KBM-7 (cell line): ENCODE measurements around the gene TNFRSF25.

ENCODE experiments used
- DNase-seq: peaks from one replicate; pipeline ENCODE4 v3.0.0-alpha.2; 2015
- in situ Hi-C: fragments of 300-500 bp; cut with MboI; formaldehyde crosslinking; loops from 2 replicates; pipeline ENCODE4 v1.14.3; 2020; ENCODE audit warnings: low sequenced_read_pairs, low pct_unique_long_range_greater_than_20kb, mixed read lengths

TNFRSF25 gene, protein sequence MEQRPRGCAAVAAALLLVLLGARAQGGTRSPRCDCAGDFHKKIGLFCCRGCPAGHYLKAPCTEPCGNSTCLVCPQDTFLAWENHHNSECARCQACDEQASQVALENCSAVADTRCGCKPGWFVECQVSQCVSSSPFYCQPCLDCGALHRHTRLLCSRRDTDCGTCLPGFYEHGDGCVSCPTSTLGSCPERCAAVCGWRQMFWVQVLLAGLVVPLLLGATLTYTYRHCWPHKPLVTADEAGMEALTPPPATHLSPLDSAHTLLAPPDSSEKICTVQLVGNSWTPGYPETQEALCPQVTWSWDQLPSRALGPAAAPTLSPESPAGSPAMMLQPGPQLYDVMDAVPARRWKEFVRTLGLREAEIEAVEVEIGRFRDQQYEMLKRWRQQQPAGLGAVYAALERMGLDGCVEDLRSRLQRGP

DNA sequence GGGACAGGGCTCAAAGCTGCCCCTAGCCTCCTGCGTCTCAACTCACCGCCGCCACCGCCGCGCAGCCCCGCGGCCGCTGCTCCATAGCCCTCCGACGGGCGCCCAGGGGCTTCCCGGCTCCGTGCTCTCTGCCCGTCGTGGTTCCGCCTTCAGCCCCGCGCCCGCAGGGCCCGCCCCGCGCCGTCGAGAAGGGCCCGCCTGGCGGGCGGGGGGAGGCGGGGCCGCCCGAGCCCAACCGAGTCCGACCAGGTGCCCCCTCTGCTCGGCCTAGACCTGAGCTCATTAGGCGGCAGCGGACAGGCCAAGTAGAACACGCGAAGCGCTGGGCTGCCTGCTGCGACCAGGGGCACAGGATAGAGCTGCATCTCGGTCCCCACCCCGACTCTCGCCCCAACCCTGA lies at the start of gene TNFRSF25:
TSS of gene TNFRSF25 (minus strand) at position 151 of the 400 bp plus-strand sequence. CDS start at position 85, 66 bp downstream.
- DNase-seq = no peak
- in situ Hi-C loops = no loop called here

DNA sequence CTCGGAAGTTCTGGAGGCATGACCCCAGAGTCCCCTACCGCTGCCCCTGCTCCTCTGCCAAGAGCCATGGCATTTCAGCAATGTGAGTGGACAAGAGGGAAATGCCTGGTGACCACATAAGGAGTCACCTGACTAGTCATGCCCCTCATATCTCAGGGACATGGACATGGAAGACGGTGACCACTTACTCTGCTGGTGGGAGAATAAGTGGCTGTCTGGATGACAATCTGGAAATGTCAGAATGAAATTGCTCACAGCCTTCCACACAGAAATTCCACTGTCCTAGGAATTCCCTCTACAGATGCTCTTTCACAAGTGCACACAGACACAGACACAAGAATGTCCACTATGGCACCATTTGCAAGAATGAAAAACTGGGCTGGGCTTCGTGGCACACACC lies 49.8 kb upstream of the TNFRSF25 start:
- no peak for DNase-seq
- in situ Hi-C loops = no loop called here

- no peak for DNase-seq
- in situ Hi-C loops = no loop called here
These were observed 47.4 kb upstream of the TNFRSF25 start for GRCh38 chr1:6513320-6513801.

GRCh38 chr1:6512908-6513280 lies 46.9 kb upstream of the TNFRSF25 start:
- in situ Hi-C loops = no loop called here

DNA sequence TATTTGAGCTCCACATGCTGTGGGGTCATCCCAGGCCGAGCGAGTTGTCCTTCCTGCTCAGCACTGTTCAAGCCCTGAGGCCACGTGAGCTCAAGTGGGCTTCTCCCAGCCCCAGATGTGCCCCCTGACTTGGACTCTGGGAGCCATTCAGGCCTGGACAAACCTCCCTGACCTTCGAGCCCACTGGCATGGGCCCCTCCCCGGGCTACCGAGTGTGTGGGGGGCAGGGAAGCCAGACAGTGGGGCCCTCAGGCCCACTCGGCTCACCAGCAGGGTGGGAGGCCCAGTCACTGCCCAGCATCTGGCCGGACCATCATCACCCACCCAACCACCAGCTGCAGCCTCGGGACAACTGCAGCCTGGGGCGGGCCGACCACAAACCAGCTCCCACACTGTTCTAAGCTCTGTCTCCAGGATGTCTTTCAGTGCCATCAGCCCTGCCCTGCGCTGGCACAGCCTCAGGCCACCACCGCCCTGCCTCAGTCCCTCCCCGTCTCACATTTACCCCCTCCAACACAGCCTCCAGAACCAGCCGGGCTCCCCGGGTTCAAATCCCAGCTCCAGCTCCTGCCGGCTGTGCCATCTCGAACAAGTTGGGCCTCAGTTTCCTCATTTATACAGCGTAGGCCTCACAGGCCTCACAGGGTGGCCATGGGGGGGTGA lies 46.4 kb upstream of the TNFRSF25 start:
- no peak for DNase-seq
- in situ Hi-C loops = no loop called here

More at GRCh38 chr1:6512908-6513280, 46.9 kb upstream of the TNFRSF25 start:
- DNase-seq = no peak

GRCh38 chr1:6511561-6512244 lies 45.7 kb upstream of the TNFRSF25 start:
- no peak for DNase-seq
- in situ Hi-C loops = no loop called here

DNA sequence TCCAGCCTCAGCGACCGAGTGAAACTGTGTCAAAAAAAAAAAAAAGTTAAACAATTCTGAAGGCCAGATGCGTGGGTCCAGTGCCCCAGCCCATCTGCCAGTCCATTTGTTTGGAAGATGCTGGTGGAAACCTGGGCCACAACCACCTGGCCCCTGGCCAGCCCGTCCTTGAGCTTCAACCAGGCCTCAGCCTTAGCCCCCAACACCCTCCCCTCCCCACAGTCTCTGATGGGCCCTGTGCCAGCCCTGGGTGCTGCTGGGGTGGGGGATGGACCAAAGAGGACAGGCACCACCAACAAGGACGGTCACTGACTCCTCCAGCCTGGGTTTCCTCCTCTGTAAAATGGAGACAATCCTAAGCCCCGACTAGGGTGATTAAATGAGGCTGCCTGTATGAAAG lies 45.1 kb upstream of the TNFRSF25 start:
- in situ Hi-C loops = no loop called here
- DNase-seq = no peak

GRCh38 chr1:6510493-6510892 lies 44.5 kb upstream of the TNFRSF25 start:
- DNase-seq = no peak
- in situ Hi-C loops = no loop called here

GRCh38 chr1:6509919-6510291 lies 43.9 kb upstream of the TNFRSF25 start:
- in situ Hi-C loops = no loop called here
- no peak for DNase-seq

- DNase-seq = peak; percentile 64
- in situ Hi-C loops = no loop called here
These were observed 43.4 kb upstream of the TNFRSF25 start for GRCh38 chr1:6509220-6509918.

DNA sequence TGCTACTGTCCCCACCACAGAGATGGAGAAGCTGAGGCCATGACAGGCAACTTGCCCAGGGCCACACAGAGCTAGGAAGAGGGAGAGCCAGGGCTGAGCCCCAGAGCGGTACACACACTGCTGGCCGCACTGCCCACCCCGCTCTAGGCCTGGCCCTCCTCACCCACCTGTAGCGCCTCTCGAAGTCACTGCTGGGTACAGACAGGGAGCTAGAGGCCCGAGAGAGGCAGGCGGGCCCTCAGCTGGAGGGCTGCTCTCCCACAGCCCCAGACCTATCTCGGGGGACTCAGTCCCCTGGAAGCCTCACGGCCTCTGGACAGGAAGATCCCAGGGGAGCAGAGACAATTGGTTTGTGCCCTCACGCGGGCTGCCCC lies 42.8 kb upstream of the TNFRSF25 start:
- no peak for DNase-seq
- in situ Hi-C loops = no loop called here

- in situ Hi-C loops = no loop called here
- no peak for DNase-seq
These were observed 42.3 kb upstream of the TNFRSF25 start for GRCh38 chr1:6508154-6508815.

- in situ Hi-C loops = no loop called here
- no peak for DNase-seq
These were observed 41.5 kb upstream of the TNFRSF25 start for GRCh38 chr1:6507461-6507911.

- in situ Hi-C loops = no loop called here
- peak; percentile 59 for DNase-seq
These were observed 41.1 kb upstream of the TNFRSF25 start for GRCh38 chr1:6507037-6507428.

DNA sequence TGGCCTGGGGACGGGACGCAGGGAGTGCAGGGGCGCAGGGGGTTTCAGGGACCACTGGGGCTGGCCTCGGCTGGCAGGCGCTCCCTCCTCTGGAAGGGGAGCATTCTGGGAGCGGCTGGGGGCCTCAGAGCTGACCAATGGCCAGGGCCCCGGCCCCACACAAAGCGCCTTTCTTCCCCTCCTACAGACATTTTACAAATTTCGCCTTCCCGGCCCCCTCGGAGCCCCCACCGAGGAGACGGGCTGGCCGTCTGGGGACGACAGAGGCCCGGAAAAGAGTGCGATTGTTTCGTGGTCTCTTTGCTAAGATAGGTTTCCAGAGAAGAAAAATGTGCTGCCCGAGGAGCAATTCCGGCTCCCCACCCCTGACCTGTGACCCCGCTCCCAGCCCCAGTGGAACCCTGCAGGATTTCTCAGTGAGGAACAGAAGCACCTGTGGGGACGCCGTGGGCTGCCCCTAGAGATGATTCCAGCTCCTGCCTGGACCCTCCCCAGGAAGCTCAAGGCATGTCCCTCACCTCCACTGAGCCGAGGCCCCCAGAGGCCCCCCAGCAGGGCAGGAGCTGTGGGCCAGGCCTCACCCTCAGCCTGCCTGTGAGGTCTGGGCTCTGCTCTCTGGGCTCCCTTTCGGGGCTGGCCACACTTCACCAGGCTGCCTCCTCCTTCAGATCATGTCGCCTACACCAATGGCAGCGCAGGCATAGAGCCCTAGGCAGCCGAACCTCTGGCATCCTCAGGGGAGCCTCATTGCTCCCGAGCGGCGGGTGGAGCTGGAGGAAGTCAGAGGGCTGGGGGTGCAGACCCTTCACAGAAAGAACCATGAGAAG lies 40.5 kb upstream of the TNFRSF25 start:
- in situ Hi-C loops = no loop called here
- no peak for DNase-seq

DNA sequence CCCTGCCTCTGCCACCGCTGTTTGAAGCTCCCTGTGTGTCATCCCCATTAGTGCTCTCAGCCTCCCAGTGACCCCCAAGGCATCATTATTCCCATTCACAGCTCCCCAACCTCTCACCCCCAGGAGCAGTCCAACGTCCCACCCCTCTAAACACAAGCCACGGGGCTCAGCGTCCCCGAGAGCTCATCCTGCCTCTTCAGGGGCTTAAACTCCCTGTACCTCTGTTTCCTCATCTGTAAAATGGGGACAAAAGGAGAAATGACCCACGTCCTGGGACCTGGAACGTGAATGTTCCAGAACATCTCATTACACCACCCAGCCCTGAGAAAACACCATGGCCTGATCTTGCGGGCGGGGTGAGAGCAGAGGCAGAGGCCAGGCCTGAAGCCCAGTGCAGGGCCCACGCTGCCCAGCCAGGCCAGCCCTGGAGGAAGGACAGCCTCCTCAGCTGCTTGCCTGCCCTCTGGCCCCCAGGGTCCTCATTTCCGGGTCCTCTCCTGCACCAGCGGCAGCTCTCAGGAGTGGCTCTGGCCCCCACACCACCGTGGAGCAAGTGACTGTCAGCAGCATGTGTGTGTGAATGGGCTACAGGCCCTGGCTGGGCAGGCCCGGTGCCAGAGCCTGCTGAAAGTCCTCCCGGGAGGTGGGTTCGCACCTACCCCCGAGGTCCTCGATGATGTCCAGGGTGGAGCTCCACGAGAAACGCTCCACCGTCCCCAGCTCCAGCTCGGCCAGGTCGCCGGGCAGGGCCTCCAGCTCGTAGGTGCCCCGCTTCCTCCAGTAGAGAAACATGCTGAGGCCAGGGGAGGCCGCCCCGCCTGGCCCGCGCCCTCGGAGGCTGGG lies 39.6 kb upstream of the TNFRSF25 start:
- in situ Hi-C loops = no loop called here
- DNase-seq = no peak

DNA sequence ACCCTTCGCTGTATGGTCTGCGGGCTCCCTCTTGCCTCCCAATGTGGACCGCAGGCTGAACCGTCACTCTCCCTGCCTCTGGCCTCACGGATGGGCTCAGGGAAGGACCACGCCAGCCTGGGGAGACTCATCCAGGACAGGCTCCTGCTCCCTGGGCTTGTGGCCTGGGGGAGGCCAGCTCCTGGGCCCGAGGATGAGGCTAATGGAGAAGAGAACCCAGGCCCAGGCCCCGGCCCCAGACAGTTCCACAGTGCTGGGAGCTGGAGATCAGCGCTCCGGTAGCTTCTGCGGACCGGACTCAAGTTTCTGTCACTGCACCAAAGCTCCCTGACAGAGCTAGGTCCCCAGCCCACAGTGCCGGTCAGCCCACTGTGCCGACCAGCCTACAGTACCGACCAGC lies 38.9 kb upstream of the TNFRSF25 start:
- in situ Hi-C loops = no loop called here
- DNase-seq = no peak
